ENCODE data around the gene IL17REL. TPM values are rescaled to one million over a fixed set of nuclear protein-coding genes. Genes with fewer than 3 reads are reported as not detected.

IL17REL gene
- total RNA-seq, 1 donor from 2014 or later = not detected

- Histone ChIP-seq H3K9me3 (ENCODE audit: insufficient read depth, low read depth, low read length) (no peaks in the 10 kb centered on the region), H4K20me1 (ENCODE audit: insufficient read depth, low read length) (peaks cover 47% of the 10 kb centered on the region), H3K27ac (ENCODE audit: low read depth, low read length) (no peak overlapping the region), H2AFZ (ENCODE audit: low read depth, low read length) (no peak overlapping the region), H3K4me2 (ENCODE audit: low read length) (no peak overlapping the region), H3K4me1 (ENCODE audit: insufficient read depth, low read length) (peaks cover 30% of the 10 kb centered on the region), H3K9ac (ENCODE audit: low read length) (no peak overlapping the region), H3K4me3 (ENCODE audit: insufficient read depth, low read depth, low read length) (no peak overlapping the region), H3K27me3 (ENCODE audit: insufficient read depth, low read length) (no peaks in the 10 kb centered on the region), H3K79me2 (ENCODE audit: insufficient read depth, low read length) (peaks cover 21% of the 10 kb centered on the region), H3K36me3 (ENCODE audit: insufficient read depth, low read length) (peaks cover 2% of the 10 kb centered on the region)
- no peak for DNase-seq (ENCODE audit: low read depth)
- TF ChIP-seq EZH2 (IDR thresholded peaks at IDR 0.05; ENCODE audit: insufficient read depth, low read length) = no peak
- no peak for TF ChIP-seq CTCF (IDR thresholded peaks at IDR 0.05; ENCODE audit: insufficient read depth, low read depth, low read length)
- FAIRE-seq = no peak
- Mint-ChIP-seq H3K27ac (ENCODE audit: unreplicated experiment) (no peak overlapping the region), H3K4me1 (ENCODE audit: low read depth, unreplicated experiment) (peaks cover 8% of the 10 kb centered on the region), H3K36me3 (ENCODE audit: low read depth, unreplicated experiment) (peaks cover 7% of the 10 kb centered on the region), H3K27me3 (ENCODE audit: low read depth, unreplicated experiment) (peaks cover 2% of the 10 kb centered on the region), H3K9me3 (ENCODE audit: unreplicated experiment) (peaks cover 2% of the 10 kb centered on the region), H3K4me3 (ENCODE audit: unreplicated experiment) (no peak overlapping the region)
Measured at GRCh38 chr22:49967706-49968208, 44.8 kb downstream of the IL17REL start.

DNA sequence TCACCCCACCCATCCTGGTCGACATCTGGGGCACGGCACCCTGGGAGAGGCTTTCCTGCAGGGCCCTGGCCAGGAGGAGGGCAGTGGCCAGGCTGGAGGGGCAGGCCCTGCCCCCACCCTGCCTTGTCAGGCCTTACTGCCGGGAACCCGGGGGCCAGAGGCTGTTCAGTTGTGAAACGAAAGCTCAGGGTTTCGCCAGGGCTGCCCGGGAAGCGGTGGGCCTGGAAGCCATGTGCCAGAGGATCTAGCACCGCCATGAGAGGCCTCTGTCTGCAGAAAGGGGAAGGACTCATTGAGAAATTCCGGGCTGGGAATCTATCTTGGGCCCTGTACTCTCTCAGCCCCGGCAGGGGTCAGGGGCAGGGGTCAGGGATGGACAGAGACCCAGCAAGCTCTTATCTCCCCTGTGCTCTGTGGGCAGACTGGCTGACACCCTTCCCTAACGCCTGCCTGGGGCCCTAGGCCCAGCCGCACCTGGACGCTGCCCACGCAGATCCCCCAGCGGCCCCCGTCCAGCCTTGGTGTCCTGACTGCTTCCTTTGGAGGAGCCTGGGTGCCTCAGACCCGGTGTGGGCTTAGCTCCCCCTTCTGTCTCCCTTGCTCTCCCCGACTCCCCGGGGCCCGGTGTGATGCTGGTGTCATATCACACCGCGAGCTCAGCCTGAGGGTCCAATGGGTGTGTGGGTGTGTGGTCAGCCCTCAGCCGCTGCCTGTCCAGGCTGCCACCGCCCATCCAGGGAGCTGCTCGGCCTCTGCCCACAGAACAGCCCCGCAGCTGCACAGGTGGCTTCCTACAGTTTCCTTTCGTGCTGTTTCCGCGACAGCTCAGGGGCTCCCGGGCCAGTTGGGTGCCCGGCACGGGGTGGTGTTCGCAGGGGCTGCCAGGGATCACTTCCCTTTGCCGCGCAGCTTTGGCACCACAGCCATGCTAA lies 45.5 kb downstream of the IL17REL start:
- H2AFZ ChIP-seq (ENCODE audit: low read depth, low read length) = no peak overlapping the region

More for the DNA sequence above, 45.5 kb downstream of the IL17REL start:
- H3K4me1 ChIP-seq (ENCODE audit: insufficient read depth, low read length) = peaks cover 33% of the 10 kb centered on the region
- Mint-ChIP-seq H3K4me1 (ENCODE audit: low read depth, unreplicated experiment) (peaks cover 8% of the 10 kb centered on the region), H3K36me3 (ENCODE audit: low read depth, unreplicated experiment) (peaks cover 7% of the 10 kb centered on the region), H3K9me3 (ENCODE audit: unreplicated experiment) (peaks cover 2% of the 10 kb centered on the region), H3K27me3 (ENCODE audit: low read depth, unreplicated experiment) (peaks cover 2% of the 10 kb centered on the region), H3K4me3 (ENCODE audit: unreplicated experiment) (no peak overlapping the region), H3K27ac (ENCODE audit: unreplicated experiment) (no peak overlapping the region)
- peaks cover 48% of the 10 kb centered on the region for H4K20me1 ChIP-seq (ENCODE audit: insufficient read depth, low read length)
- H3K36me3 ChIP-seq (ENCODE audit: insufficient read depth, low read length) = peaks cover 2% of the 10 kb centered on the region
- FAIRE-seq (no peak), DNase-seq (ENCODE audit: low read depth) (no peak)
- H3K4me3 ChIP-seq (ENCODE audit: insufficient read depth, low read depth, low read length) = no peak overlapping the region
- H3K9me3 ChIP-seq (ENCODE audit: insufficient read depth, low read depth, low read length) = no peaks in the 10 kb centered on the region
- H3K79me2 ChIP-seq (ENCODE audit: insufficient read depth, low read length) = peaks cover 25% of the 10 kb centered on the region
- H3K4me2 ChIP-seq (ENCODE audit: low read length) = no peak overlapping the region
- H3K9ac ChIP-seq (ENCODE audit: low read length) = no peak overlapping the region
- H3K27me3 ChIP-seq (ENCODE audit: insufficient read depth, low read length) = no peaks in the 10 kb centered on the region
- no peak overlapping the region for H3K27ac ChIP-seq (ENCODE audit: low read depth, low read length)
- TF ChIP-seq CTCF (IDR thresholded peaks at IDR 0.05; ENCODE audit: insufficient read depth, low read depth, low read length) (no peak), EZH2 (IDR thresholded peaks at IDR 0.05; ENCODE audit: insufficient read depth, low read length) (no peak)
